Stomach (tissue), 4 donors: ENCODE results near the gene LGR4.

ENCODE experiments used
- POLR2AphosphoS5 ChIP-seq, 3 donors: sonication (generic); formaldehyde crosslinking; IDR thresholded peaks; one replicate each; pipeline ENCODE4 v1.6.1; 2016; ENCODE audit warnings: antibody characterized with exemption in 3 of 3
- TF ChIP-seq, protein P1 (sequence below), 7 experiments: fragments of 450-650 bp in 4 of 7; fragments of 200-600 bp in 3 of 7; sonication (generic) in 3 of 7; IDR thresholded peaks; one replicate each; pipeline ENCODE4 v1.5.1; 2016 to 2019; ENCODE audit warnings: antibody characterized with exemption in 7 of 7, control low read depth in 2 of 7, mild to moderate bottlenecking in 1 of 7

DNA sequence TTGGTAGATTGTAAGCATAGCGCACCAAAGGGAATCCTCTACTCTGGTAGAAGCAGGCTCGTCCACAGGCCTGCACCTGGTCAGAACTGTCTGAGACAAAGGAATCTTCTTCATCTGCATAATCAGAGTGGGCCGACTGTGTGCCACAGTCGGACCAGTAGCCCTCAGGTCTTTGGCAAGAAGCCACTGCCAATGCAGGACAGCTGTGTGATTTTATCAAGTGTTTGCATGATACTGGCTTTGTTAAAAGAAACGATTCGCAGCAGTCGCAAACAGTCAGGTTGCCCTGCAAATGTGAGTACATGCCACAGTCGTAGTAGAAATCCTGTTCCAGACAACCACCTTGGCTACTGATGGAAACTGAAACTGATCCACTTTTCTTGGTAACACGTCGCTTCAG is 104.7 kb downstream of the LGR4 start:
- TF ChIP-seq POLR2AphosphoS5 (IDR thresholded peaks at IDR 0.05): no peak
- TF ChIP-seq, protein P1, sequence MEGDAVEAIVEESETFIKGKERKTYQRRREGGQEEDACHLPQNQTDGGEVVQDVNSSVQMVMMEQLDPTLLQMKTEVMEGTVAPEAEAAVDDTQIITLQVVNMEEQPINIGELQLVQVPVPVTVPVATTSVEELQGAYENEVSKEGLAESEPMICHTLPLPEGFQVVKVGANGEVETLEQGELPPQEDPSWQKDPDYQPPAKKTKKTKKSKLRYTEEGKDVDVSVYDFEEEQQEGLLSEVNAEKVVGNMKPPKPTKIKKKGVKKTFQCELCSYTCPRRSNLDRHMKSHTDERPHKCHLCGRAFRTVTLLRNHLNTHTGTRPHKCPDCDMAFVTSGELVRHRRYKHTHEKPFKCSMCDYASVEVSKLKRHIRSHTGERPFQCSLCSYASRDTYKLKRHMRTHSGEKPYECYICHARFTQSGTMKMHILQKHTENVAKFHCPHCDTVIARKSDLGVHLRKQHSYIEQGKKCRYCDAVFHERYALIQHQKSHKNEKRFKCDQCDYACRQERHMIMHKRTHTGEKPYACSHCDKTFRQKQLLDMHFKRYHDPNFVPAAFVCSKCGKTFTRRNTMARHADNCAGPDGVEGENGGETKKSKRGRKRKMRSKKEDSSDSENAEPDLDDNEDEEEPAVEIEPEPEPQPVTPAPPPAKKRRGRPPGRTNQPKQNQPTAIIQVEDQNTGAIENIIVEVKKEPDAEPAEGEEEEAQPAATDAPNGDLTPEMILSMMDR (IDR thresholded peaks at IDR 0.05): no peak
